Ovary (tissue), 9 donors: ENCODE data around the gene PLAAT3. TPM values are rescaled to one million over a fixed set of nuclear protein-coding genes. Genes with fewer than 3 reads are reported as not detected.

ENCODE experiments used
- DNase-seq, 5 donors: peaks; one replicate each; pipeline ENCODE4 v3.0.0-alpha.2; 2019 to 2020
- H3K27ac ChIP-seq, 2 donors: fragments of 200-600 bp; one replicate each; pipeline versions ENCODE4 v1.5.1 to v1.8.0; 2019 to 2022
- H3K27me3 ChIP-seq: fragments of 200-600 bp; one replicate; pipeline ENCODE4 v1.8.0; 2022
- H3K36me3 ChIP-seq: fragments of 200-600 bp; sonication (generic); one replicate; pipeline ENCODE4 v1.5.1; 2019
- H3K4me1 ChIP-seq: one replicate; pipeline ENCODE4 v1.8.1; 2013; ENCODE audit warnings: mild to moderate bottlenecking, moderate library complexity; ENCODE audit not compliant: insufficient read depth
- H3K4me3 ChIP-seq: fragments of 200-600 bp; sonication (generic); one replicate; pipeline ENCODE4 v1.5.1; 2017
- H3K9me3 ChIP-seq, 2 donors: fragments of 200-600 bp in 1 of 2; sonication (generic) in 1 of 2; one replicate each; pipeline versions ENCODE4 v1.5.1 to v1.8.1; 2013 to 2019; ENCODE audit warnings: mild to moderate bottlenecking in 1 of 2, moderate library complexity in 1 of 2
- CTCF ChIP-seq, 3 donors: fragments of 450-650 bp in 2 of 3; fragments of 200-600 bp in 1 of 3; IDR thresholded peaks; one replicate each; pipeline versions ENCODE4 v1.5.1 to v1.8.0; 2016 to 2022; ENCODE audit warnings: antibody characterized with exemption in 3 of 3, mild to moderate bottlenecking in 1 of 3
- EP300 ChIP-seq: sonication (generic); formaldehyde crosslinking; IDR thresholded peaks from one replicate; pipeline ENCODE4 v1.6.1; 2017; ENCODE audit warnings: antibody characterized with exemption
- POLR2A ChIP-seq: fragments of 450-650 bp; IDR thresholded peaks from one replicate; pipeline ENCODE4 v1.6.1; 2017; ENCODE audit warnings: antibody characterized with exemption, mild to moderate bottlenecking, moderate library complexity
- WGBS, 3 donors: extraction: QIAGEN DNeasy Blood & Tissue Kit in 1 of 3; methylation state at CpG; one replicate each; pipeline versions ENCODE4 v1.1.5 to v1.1.7; 2013 to 2017; 5-methylcytosine and 5-hydroxymethylcytosine counted together
- intact Hi-C, 4 donors: fragments of 100-400 bp; cut with DNase I; formaldehyde crosslinking; loops; one replicate each; pipeline versions ENCODE4 v1.11.0 to v1.15.1; 2022 to 2023
- polyA plus RNA-seq, 2 donors: library from polyadenylated mRNA; stranded (reverse); fragments of 200-250 nt in 1 of 2; fragments of 350-450 nt in 1 of 2; fragmentation: Illumina TruSeq in 1 of 2; extraction: RNeasy Lipid Tissue Mini Kit (QIAGEN cat#74804) in 1 of 2; gene quantifications; one replicate each; pipeline ENCODE4 v1.2.3, GENCODE V29; 2013 to 2014
- total RNA-seq, 7 donors: library from RNA; depleted of rRNA in 2 of 7; stranded (reverse); fragments of >200 nt in 2 of 7; fragmentation: NEBNext Ultra II Directional in 3 of 7; extraction: Animal tissue kit (Norgen Biotek cat#: 25700) in 3 of 7; gene quantifications; one replicate each; pipeline versions ENCODE4 v1.1.0 to v1.2.4, GENCODE V29; 2016 to 2023
- donor health status: DM: no; HTN: no; CAD: no; lungs with moderate emphysema.
- donor health status: DM: no; HTN: no; CAD: no.
- donor health status: Bipolar disorder and iron deficiency.
- donor health status: DM: yes; HTN: yes; CAD: no.
- donor health status: DM: no; HTN: no; CAD: no.
- donor health status: DM: yes; HTN: yes; CAD: no.

The PLAAT3 gene
- total and polyA plus RNA-seq, 9 donors: 41.1 to 147 (median 110) TPM

GRCh38 chr11:63527667-63528066, 86.6 kb downstream of the PLAAT3 start:
- H3K9me3 ChIP-seq: no peaks in the 10 kb centered on the region
- no peak overlapping the region for H3K27ac ChIP-seq
- no peaks in the 10 kb centered on the region for H3K36me3 ChIP-seq
- TF ChIP-seq POLR2A: no peak
- TF ChIP-seq CTCF (IDR thresholded peaks at IDR 0.05): no peak
- TF ChIP-seq EP300: no peak
- no peak overlapping the region for H3K4me3 ChIP-seq
- intact Hi-C loops: no loop called here
- 93 to 97% (median 97%) methylated on average over 2 of the region's 2 CpGs for WGBS, 3 donors
- no peak for DNase-seq
- H3K27me3 ChIP-seq: no peaks in the 10 kb centered on the region
- peaks cover 2% of the 10 kb centered on the region for H3K4me1 ChIP-seq

Other genes with a start within 250 kb of the PLAAT3 start
- not detected for gene SLC22A9, start 244.6 kb downstream of the PLAAT3 start, total RNA-seq
- not detected for gene SLC22A9, start 244.6 kb downstream of the PLAAT3 start, polyA plus RNA-seq
- 10 to 100 TPM in 1 of 7 donors, 1 to 10 TPM in 6; 1.7 to 22.2 (median 3.8) TPM for gene PLAAT5, start 123.3 kb downstream of the PLAAT3 start, total RNA-seq
- gene PLAAT5, start 123.3 kb downstream of the PLAAT3 start, polyA plus RNA-seq: 10 to 100 TPM in 1 of 2 donors, 1 to 10 TPM in 1; 1.5 to 35.0 TPM
- 1 to 10 TPM in 2 of 7 donors, under 1 TPM in 4, not detected in 1; 0.23 to 4.5 (median 0.74) TPM for gene LGALS12, start 108.3 kb downstream of the PLAAT3 start, total RNA-seq
- 10 to 100 TPM in 1 of 2 donors, under 1 TPM in 1; 0.19 to 28.7 TPM for gene LGALS12, start 108.3 kb downstream of the PLAAT3 start, polyA plus RNA-seq
- gene PLAAT4, start 77.6 kb downstream of the PLAAT3 start, total RNA-seq: 10 to 100 TPM; 35.8 to 70.9 (median 61.1) TPM
- gene PLAAT4, start 77.6 kb downstream of the PLAAT3 start, polyA plus RNA-seq: 10 to 100 TPM; 67.0 to 71.6 TPM
- gene PLAAT2, start 51.1 kb downstream of the PLAAT3 start, total RNA-seq: 1 to 10 TPM in 1 of 7 donors, under 1 TPM in 3, not detected in 3; 0.28 to 1.4 (median 0.40) TPM
- gene PLAAT2, start 51.1 kb downstream of the PLAAT3 start, polyA plus RNA-seq: under 1 TPM in 1 of 2 donors, not detected in 1; 0.12 TPM
- 10 to 100 TPM; 44.9 to 81.8 (median 55.7) TPM for gene ATL3, start 56.9 kb upstream of the PLAAT3 start, total RNA-seq
- 10 to 100 TPM; 16.5 to 27.8 TPM for gene ATL3, start 56.9 kb upstream of the PLAAT3 start, polyA plus RNA-seq
- gene RTN3, start 67.1 kb upstream of the PLAAT3 start, total RNA-seq: 10 to 100 TPM; 53.2 to 82.9 (median 64.1) TPM
- gene RTN3, start 67.1 kb upstream of the PLAAT3 start, polyA plus RNA-seq: 100 to 1,000 TPM in 1 of 2 donors, 10 to 100 TPM in 1; 49.5 to 142 TPM
- gene ZFTA, start 154.3 kb upstream of the PLAAT3 start, total RNA-seq: 10 to 100 TPM; 22.6 to 64.4 (median 51.4) TPM
- gene ZFTA, start 154.3 kb upstream of the PLAAT3 start, polyA plus RNA-seq: 10 to 100 TPM; 20.2 to 23.8 TPM
- gene SPINDOC, start 199.0 kb upstream of the PLAAT3 start, total RNA-seq: 10 to 100 TPM; 10.2 to 22.7 (median 19.5) TPM
- gene SPINDOC, start 199.0 kb upstream of the PLAAT3 start, polyA plus RNA-seq: 10 to 100 TPM in 1 of 2 donors, 1 to 10 TPM in 1; 5.4 to 15.8 TPM
- gene MARK2, start 224.7 kb upstream of the PLAAT3 start, total RNA-seq: 10 to 100 TPM; 13.5 to 27.8 (median 25.8) TPM
- 10 to 100 TPM; 12.3 to 27.0 TPM for gene MARK2, start 224.7 kb upstream of the PLAAT3 start, polyA plus RNA-seq